Uterine smooth muscle cell (primary cell): Measurements from ENCODE around the gene DRC3. TPM values are rescaled to one million over a fixed set of nuclear protein-coding genes. Genes with fewer than 3 reads are reported as not detected.

Experiments
- total RNA-seq: library from RNA; depleted of rRNA; stranded (reverse); fragments of >200 nt; gene quantifications from 2 replicates; pipeline ENCODE4 v1.2.3, GENCODE V29; 2014

The DRC3 gene
- 0.55 and 1.1 TPM in 2 replicates for total RNA-seq

GRCh38 chr17:17972126-17972951 is at the start of gene DRC3, which contains the start of gene TOM1L2:
TSS of gene DRC3 (plus strand) at chr17:17972862. CDS start at chr17:17977599, 4,737 bp downstream.
TSS of gene TOM1L2 (minus strand) at chr17:17972400. CDS start at chr17:17972313, 87 bp downstream.

GRCh38 chr17:18038861-18039534 is 66.3 kb downstream of the DRC3 start, which contains the start of the genes ATPAF2 and GID4:
TSS of gene ATPAF2 (minus strand) at chr17:18039168. CDS start at chr17:18039013, 155 bp downstream.
TSS of gene GID4 (plus strand) at chr17:18039408. CDS start at chr17:18039465, 57 bp downstream.

Other genes starting within 250 kb of the DRC3 start
- 69.0 and 142 TPM in 2 replicates for gene SREBF1, start 135.9 kb upstream of the DRC3 start, total RNA-seq
- gene TOM1L2, start 462 bp upstream of the DRC3 start, total RNA-seq, result 19.9 and 22.7 TPM in 2 replicates
- gene ATPAF2, start 66.3 kb downstream of the DRC3 start, total RNA-seq, result 13.6 and 18.1 TPM in 2 replicates
- gene GID4, start 66.5 kb downstream of the DRC3 start, total RNA-seq, result 5.1 and 9.0 TPM in 2 replicates
- gene DRG2, start 115.1 kb downstream of the DRC3 start, total RNA-seq, result 32.7 and 39.7 TPM in 2 replicates
- 0.33 and 0.50 TPM in 2 replicates for gene MYO15A, start 135.9 kb downstream of the DRC3 start, total RNA-seq
- gene ALKBH5, start 211.0 kb downstream of the DRC3 start, total RNA-seq, result 138 and 151 TPM in 2 replicates